Neural cell (in vitro differentiated cells): ENCODE data around the gene CIBAR2. TPM values are rescaled to one million over a fixed set of nuclear protein-coding genes. Genes with fewer than 3 reads are reported as not detected.

Experiments used
- H2AFZ ChIP-seq: fragments of 200-600, 300-800 bp; sonication (generic), shearing (Covaris generic); 2 replicates; pipeline ENCODE4 v1.6.0; 2014; ENCODE audit warnings: low read depth, mild to moderate bottlenecking, antibody characterized with exemption, low read length, moderate library complexity
- H3F3A ChIP-seq: fragments of 200-600 bp; shearing (Covaris generic); 2 replicates; pipeline ENCODE4 v1.6.1; 2016; ENCODE audit warnings: mild to moderate bottlenecking, moderate library complexity, mixed read lengths, antibody characterized with exemption, low read length; ENCODE audit not compliant: insufficient read depth, poor library complexity, severe bottlenecking
- H3K27ac ChIP-seq: fragments of 200-600, 300-800 bp; sonication (generic), shearing (Covaris generic); 2 replicates; pipeline ENCODE4 v1.5.1; 2014; ENCODE audit warnings: mild to moderate bottlenecking, low read length, moderate library complexity
- H3K27me3 ChIP-seq: fragments of 300-800, 200-600 bp; sonication (generic), shearing (Covaris generic); 2 replicates; pipeline ENCODE4 v1.6.0; 2014; ENCODE audit warnings: mild to moderate bottlenecking, low read depth, low read length, moderate library complexity; ENCODE audit not compliant: insufficient read depth
- H3K36me3 ChIP-seq: fragments of 300-800, 200-600 bp; sonication (generic), shearing (Covaris generic); 2 replicates; pipeline ENCODE4 v1.5.1; 2014; ENCODE audit warnings: mild to moderate bottlenecking, antibody characterized with exemption, low read length, moderate library complexity; ENCODE audit not compliant: insufficient read depth
- H3K4me2 ChIP-seq: fragments of 300-800, 200-600 bp; sonication (generic), shearing (Covaris generic); 2 replicates; pipeline ENCODE4 v1.6.0; 2014; ENCODE audit warnings: mild to moderate bottlenecking, low read length
- H3K4me3 ChIP-seq: fragments of 300-800, 200-600 bp; sonication (generic), shearing (Covaris generic); 2 replicates; pipeline ENCODE4 v1.5.1; 2014; ENCODE audit warnings: mild to moderate bottlenecking, low read length, moderate library complexity
- H3K79me2 ChIP-seq: fragments of 200-600 bp; shearing (Covaris generic); replicated peaks from 2 replicates; pipeline ENCODE4 v1.6.0; 2014; ENCODE audit warnings: mild to moderate bottlenecking, low read length, moderate library complexity; ENCODE audit not compliant: insufficient read depth
- H3K9ac ChIP-seq: fragments of 300-800, 200-600 bp; sonication (generic), shearing (Covaris generic); 2 replicates; pipeline ENCODE4 v1.6.1; 2016; ENCODE audit warnings: mild to moderate bottlenecking, low read length, mixed read lengths
- H3K9me2 ChIP-seq: fragments of 200-600 bp; shearing (Covaris generic); 2 replicates; pipeline ENCODE4 v1.6.1; 2016; ENCODE audit warnings: mild to moderate bottlenecking, low read length, mixed read lengths; ENCODE audit not compliant: insufficient read depth
- H3K9me3 ChIP-seq: fragments of 200-600, 300-800 bp; sonication (generic), shearing (Covaris generic); 2 replicates; pipeline ENCODE4 v1.6.1; 2016; ENCODE audit warnings: mild to moderate bottlenecking, mixed run types, low read length, moderate library complexity, mixed read lengths
- H4K20me1 ChIP-seq: fragments of 200-600 bp; shearing (Covaris generic); 2 replicates; pipeline ENCODE4 v1.6.1; 2016; ENCODE audit warnings: mild to moderate bottlenecking, mixed run types; ENCODE audit not compliant: insufficient read depth
- CTCF ChIP-seq: fragments of 450-650 bp; IDR thresholded peaks from 2 replicates; pipeline ENCODE4 v1.5.1; 2014; ENCODE audit warnings: antibody characterized with exemption, mild to moderate bottlenecking, moderate library complexity; ENCODE audit not compliant: poor library complexity, severe bottlenecking
- EP300 ChIP-seq: fragments of 450-650 bp; conservative IDR thresholded peaks from 2 replicates; pipeline ENCODE4 v1.6.1; 2014; ENCODE audit warnings: antibody characterized with exemption, mild to moderate bottlenecking, moderate library complexity; ENCODE audit not compliant: poor library complexity, severe bottlenecking
- EZH2 ChIP-seq: fragments of 200-600, 300-800 bp; shearing (Covaris generic), sonication (generic); IDR thresholded peaks from 2 replicates; pipeline ENCODE4 v1.6.1; 2014; ENCODE audit warnings: antibody characterized with exemption, low read length, borderline replicate concordance, mild to moderate bottlenecking; ENCODE audit not compliant: insufficient read depth, poor library complexity, severe bottlenecking
- MXI1 ChIP-seq: fragments of 450-650 bp; conservative IDR thresholded peaks from 2 replicates; pipeline ENCODE4 v1.6.1; 2014; ENCODE audit warnings: antibody characterized with exemption, mild to moderate bottlenecking; ENCODE audit not compliant: poor library complexity, severe bottlenecking
- POLR2AphosphoS5 ChIP-seq: IDR thresholded peaks from 2 replicates; pipeline ENCODE4 v1.6.1; 2012
- RAD21 ChIP-seq: fragments of 450-650 bp; conservative IDR thresholded peaks from 2 replicates; pipeline ENCODE4 v1.6.1; 2014; ENCODE audit warnings: antibody characterized with exemption, mild to moderate bottlenecking, moderate library complexity
- REST ChIP-seq: IDR thresholded peaks from 2 replicates; pipeline ENCODE4 v1.6.1; 2012; ENCODE audit warnings: borderline replicate concordance
- SMC3 ChIP-seq: fragments of 450-650 bp; conservative IDR thresholded peaks from 2 replicates; pipeline ENCODE4 v1.6.1; 2014; ENCODE audit warnings: antibody characterized with exemption, mild to moderate bottlenecking, moderate library complexity; ENCODE audit not compliant: poor library complexity
- TAF1 ChIP-seq: IDR thresholded peaks from 2 replicates; pipeline ENCODE4 v1.6.1; 2012; ENCODE audit warnings: low read depth
- polyA plus RNA-seq: library from polyadenylated mRNA; depleted of rRNA; stranded (reverse); fragments of >200 nt; gene quantifications from 2 replicates; pipeline ENCODE4 v1.2.3, GENCODE V29; 2014

CIBAR2 gene
- polyA plus RNA-seq, 1 donor from 2014 or later = not detected

GRCh38 chr16:85126705-85127378 is 14.6 kb upstream of the CIBAR2 start:
- no peaks in the 10 kb centered on the region for H3F3A ChIP-seq
- H3K4me3 ChIP-seq = no peak overlapping the region
- no peak overlapping the region for H3K27ac ChIP-seq
- no peaks in the 10 kb centered on the region for H3K9me3 ChIP-seq
- no peaks in the 10 kb centered on the region for H3K36me3 ChIP-seq
- no peak overlapping the region for H3K9ac ChIP-seq
- no peak overlapping the region for H2AFZ ChIP-seq
- H3K27me3 ChIP-seq = no peaks in the 10 kb centered on the region
- TF ChIP-seq SMC3 = no peak
- H3K4me2 ChIP-seq = no peak overlapping the region
- H3K9me2 ChIP-seq = no peaks in the 10 kb centered on the region
- H4K20me1 ChIP-seq = no peaks in the 10 kb centered on the region
- H3K79me2 ChIP-seq = no peaks in the 10 kb centered on the region

- TF ChIP-seq SMC3 = no peak
- no peak for TF ChIP-seq MXI1
- no peak for TF ChIP-seq RAD21
- TF ChIP-seq CTCF = no peak
- TF ChIP-seq EP300 = no peak
- TF ChIP-seq POLR2AphosphoS5 = no peak
- TF ChIP-seq TAF1 = no peak
- no peak for TF ChIP-seq REST
- TF ChIP-seq EZH2 = no peak
- H3K79me2 ChIP-seq = no peaks in the 10 kb centered on the region
- H3K9me3 ChIP-seq = no peaks in the 10 kb centered on the region
- no peak overlapping the region for H3K27ac ChIP-seq
- no peaks in the 10 kb centered on the region for H3K9me2 ChIP-seq
- no peak overlapping the region for H3K4me3 ChIP-seq
- H3F3A ChIP-seq = no peaks in the 10 kb centered on the region
- H3K4me2 ChIP-seq = no peak overlapping the region
- H3K36me3 ChIP-seq = no peaks in the 10 kb centered on the region
- no peak overlapping the region for H3K9ac ChIP-seq
- no peaks in the 10 kb centered on the region for H4K20me1 ChIP-seq
- no peaks in the 10 kb centered on the region for H3K27me3 ChIP-seq
- H2AFZ ChIP-seq = no peak overlapping the region
These were observed 14.1 kb upstream of the CIBAR2 start for GRCh38 chr16:85126394-85126704.
